ACHN (cell line): ENCODE data around the gene CCDC197.
A peak's percentile ranks its signal among the peaks of the same experiment; 100 is the strongest.

Experiments used
- DNase-seq: peaks from one replicate; pipeline ENCODE4 v3.0.0-alpha.2; 2015
- in situ Hi-C: cut with HindIII; loops from 2 replicates; pipeline ENCODE4 v1.10.0; 2017; ENCODE audit warnings: low sequenced_read_pairs, low pct_ligation_motif_present, low pct_unique_long_range_greater_than_20kb

Gene CCDC197

GRCh38 chr14:93994919-93995682 is 2.0 kb upstream of the CCDC197 start:
- in situ Hi-C loops: no loop called here
- peak; percentile 81 for DNase-seq

- in situ Hi-C loops: no loop called here
- no peak for DNase-seq
These were observed 888 bp upstream of the CCDC197 start for GRCh38 chr14:93996130-93996695.

- no peak for DNase-seq
- in situ Hi-C loops: no loop called here
These were observed 1.1 kb downstream of the CCDC197 start for GRCh38 chr14:93997916-93998870.

GRCh38 chr14:93998871-93999403 is 1.8 kb downstream of the CCDC197 start:
- no peak for DNase-seq
- in situ Hi-C loops: no loop called here

GRCh38 chr14:93999573-93999972 is 2.5 kb downstream of the CCDC197 start:
- DNase-seq: no peak
- in situ Hi-C loops: no loop called here

- in situ Hi-C loops: no loop called here
- no peak for DNase-seq
These were observed 3.2 kb downstream of the CCDC197 start for GRCh38 chr14:94000267-94000666.

GRCh38 chr14:94001016-94001415 is 3.9 kb downstream of the CCDC197 start:
- in situ Hi-C loops: no loop called here
- no peak for DNase-seq

- in situ Hi-C loops: no loop called here
- peak; percentile 75 for DNase-seq
These were observed 4.6 kb downstream of the CCDC197 start for GRCh38 chr14:94001501-94002396.

- no peak for DNase-seq
- in situ Hi-C loops: no loop called here
These were observed 6.3 kb downstream of the CCDC197 start for GRCh38 chr14:94003397-94003796.

- in situ Hi-C loops: no loop called here
- no peak for DNase-seq
These were observed 6.9 kb downstream of the CCDC197 start for GRCh38 chr14:94004015-94004414.

GRCh38 chr14:94005324-94006073 is 8.4 kb downstream of the CCDC197 start:
- peak; percentile 15 for DNase-seq
- in situ Hi-C loops: no loop called here

- in situ Hi-C loops: no loop called here
- DNase-seq: no peak
These were observed 11.1 kb downstream of the CCDC197 start for GRCh38 chr14:94008234-94008633.

GRCh38 chr14:94009767-94010166 is 12.7 kb downstream of the CCDC197 start:
- peak; percentile 70 for DNase-seq
- in situ Hi-C loops: no loop called here

GRCh38 chr14:94010625-94011024 is 13.5 kb downstream of the CCDC197 start:
- no peak for DNase-seq
- in situ Hi-C loops: no loop called here

GRCh38 chr14:94011795-94012194 is 14.7 kb downstream of the CCDC197 start:
- in situ Hi-C loops: no loop called here
- DNase-seq: peak; percentile 40

GRCh38 chr14:94014382-94014781 is 17.3 kb downstream of the CCDC197 start:
- DNase-seq: no peak
- in situ Hi-C loops: no loop called here

- no peak for DNase-seq
- in situ Hi-C loops: no loop called here
These were observed 18.1 kb downstream of the CCDC197 start for GRCh38 chr14:94015223-94015622.
